Measurements from ENCODE around the gene ATP1A1.

Gene ATP1A1

GRCh38 chr1:116394270-116394669, 21.2 kb downstream of the ATP1A1 start:
- TF ChIP-seq CTCF (IDR thresholded peaks at IDR 0.05; ENCODE audit: low read depth, low read length, missing control alignments) = no peak
- DNase-seq (ENCODE audit: low read depth) = no peak

GRCh38 chr1:116396769-116397168, 23.7 kb downstream of the ATP1A1 start:
- DNase-seq (ENCODE audit: low read depth) = no peak
- no peak overlapping the region for H3K4me3 ChIP-seq (ENCODE audit: low read depth, low read length)
- no peak for TF ChIP-seq CTCF (IDR thresholded peaks at IDR 0.05; ENCODE audit: low read depth, low read length, missing control alignments)

More at GRCh38 chr1:116394270-116394669, 21.2 kb downstream of the ATP1A1 start:
- H3K4me3 ChIP-seq (ENCODE audit: low read depth, low read length) = no peak overlapping the region

- no peak overlapping the region for H3K4me3 ChIP-seq (ENCODE audit: low read depth, low read length)
- DNase-seq (ENCODE audit: low read depth) = no peak
- no peak for TF ChIP-seq CTCF (IDR thresholded peaks at IDR 0.05; ENCODE audit: low read depth, low read length, missing control alignments)
Observed at GRCh38 chr1:116397728-116398127, 24.7 kb downstream of the ATP1A1 start.

- no peak for DNase-seq (ENCODE audit: low read depth)
- TF ChIP-seq CTCF (IDR thresholded peaks at IDR 0.05; ENCODE audit: low read depth, low read length, missing control alignments) = no peak
- no peak overlapping the region for H3K4me3 ChIP-seq (ENCODE audit: low read depth, low read length)
Observed at GRCh38 chr1:116400780-116401179, 27.7 kb downstream of the ATP1A1 start.

DNA sequence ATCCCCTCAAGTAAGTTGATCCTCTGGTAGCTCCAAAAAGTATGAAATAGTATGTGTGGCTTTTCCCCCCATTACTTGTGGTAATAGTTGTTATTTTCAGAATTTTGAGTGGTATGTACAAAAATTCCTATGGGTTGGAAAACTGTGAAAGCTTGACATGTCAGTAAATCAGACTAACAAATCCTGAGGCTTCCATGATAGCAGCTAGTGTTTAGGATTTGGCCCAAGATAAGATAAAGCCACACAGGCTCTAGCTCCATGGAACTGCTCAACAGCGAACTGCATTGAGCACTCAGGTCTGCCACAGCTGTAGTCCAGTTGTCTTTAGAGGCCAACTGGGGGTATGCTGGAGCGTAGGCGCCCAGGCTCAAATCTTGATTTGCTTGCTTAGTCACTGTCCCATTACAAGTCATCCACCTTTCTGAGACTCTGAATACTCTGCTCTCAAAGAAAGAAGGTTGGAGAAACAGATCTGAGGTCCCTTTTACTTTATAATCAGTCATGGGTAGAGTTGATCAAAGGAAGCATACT, 28.7 kb downstream of the ATP1A1 start:
- DNase-seq (ENCODE audit: low read depth) = no peak
- H3K4me3 ChIP-seq (ENCODE audit: low read depth, low read length) = no peak overlapping the region
- no peak for TF ChIP-seq CTCF (IDR thresholded peaks at IDR 0.05; ENCODE audit: low read depth, low read length, missing control alignments)

- TF ChIP-seq CTCF (IDR thresholded peaks at IDR 0.05; ENCODE audit: low read depth, low read length, missing control alignments) = no peak
- DNase-seq (ENCODE audit: low read depth) = no peak
- no peak overlapping the region for H3K4me3 ChIP-seq (ENCODE audit: low read depth, low read length)
Observed at GRCh38 chr1:116402333-116402732, 29.3 kb downstream of the ATP1A1 start.

- DNase-seq (ENCODE audit: low read depth) = no peak
- no peak for TF ChIP-seq CTCF (IDR thresholded peaks at IDR 0.05; ENCODE audit: low read depth, low read length, missing control alignments)
- no peak overlapping the region for H3K4me3 ChIP-seq (ENCODE audit: low read depth, low read length)
Observed at GRCh38 chr1:116403496-116404136, 30.6 kb downstream of the ATP1A1 start.

All from GM12864 (cell line).